HG02763 (cell line): ENCODE measurements around the gene ANKDD1B.

ENCODE experiments used
- ATAC-seq: cut with Tn5 transposase; IDR thresholded peaks from one replicate; pipeline ENCODE4 v1.9.1; 2021; ENCODE audit warnings: mild to moderate bottlenecking, moderate library complexity; ENCODE audit not compliant: unreplicated experiment

Gene ANKDD1B

DNA sequence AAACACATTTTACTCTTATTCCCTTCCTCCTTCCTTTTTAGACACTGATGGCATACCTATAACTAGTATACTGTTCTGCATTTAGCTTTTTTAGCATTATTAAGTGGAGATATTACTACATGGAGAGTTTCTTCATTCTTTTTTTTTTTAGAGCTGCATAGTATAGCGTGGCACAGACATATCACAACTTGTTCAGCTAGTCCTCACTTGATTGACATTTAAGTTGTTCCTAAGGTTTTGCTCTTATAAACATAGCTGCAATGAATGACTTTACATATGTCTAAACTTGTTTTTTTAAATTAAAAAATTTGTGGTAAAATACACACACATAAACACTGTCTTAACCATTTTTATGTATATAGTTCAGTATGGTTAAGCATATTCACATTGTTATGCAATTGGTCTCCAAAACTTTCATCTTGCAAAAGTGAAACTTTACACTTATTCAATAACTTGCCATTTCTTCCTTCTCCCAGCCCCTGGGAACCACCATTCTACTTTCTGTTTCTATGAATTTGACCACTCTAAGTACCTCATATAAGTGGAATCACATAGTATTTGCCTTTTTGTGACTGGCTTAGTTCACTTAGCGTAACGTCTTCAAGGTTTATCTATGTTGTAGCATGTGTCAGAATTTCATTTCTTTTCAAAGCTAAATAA is 48.7 kb downstream of the ANKDD1B start:
- ATAC-seq: no peak

DNA sequence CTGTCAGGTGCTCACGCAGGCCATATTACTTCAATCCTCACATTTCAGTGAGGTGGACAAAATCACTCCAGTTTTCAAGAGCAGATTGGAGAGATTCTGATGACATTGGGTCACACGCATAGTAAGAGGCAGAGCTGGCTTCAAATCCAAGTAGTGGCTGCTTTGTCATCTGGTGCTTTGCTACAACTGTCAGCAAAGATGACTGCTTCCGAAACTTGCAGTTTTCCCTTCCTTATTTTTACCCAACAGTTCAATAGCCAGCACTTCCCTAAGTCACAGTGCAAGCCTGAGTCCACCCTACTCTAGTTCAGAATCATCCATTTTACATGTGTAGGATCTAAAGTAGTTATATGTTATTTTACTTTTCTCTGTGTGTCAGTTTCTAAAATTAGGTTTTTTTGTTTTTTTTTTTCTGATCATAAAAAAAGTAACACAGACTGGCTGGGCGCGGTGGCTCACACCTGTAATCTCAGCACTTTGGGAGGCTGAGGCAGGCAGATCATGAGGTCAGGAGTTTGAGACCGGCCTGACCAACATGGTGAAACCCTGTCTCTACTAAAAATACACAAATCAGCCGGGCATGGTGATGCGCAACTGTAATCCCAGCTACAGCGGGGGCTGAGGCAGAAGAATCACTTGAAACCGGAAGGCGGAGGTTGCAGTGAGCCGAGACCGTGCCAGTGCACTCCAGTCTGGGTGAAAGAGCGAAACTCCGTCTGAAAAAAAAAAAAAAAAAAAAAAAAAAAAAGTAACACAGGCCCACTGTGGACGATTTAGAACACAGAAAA is 49.6 kb downstream of the ANKDD1B start:
- ATAC-seq: no peak

DNA sequence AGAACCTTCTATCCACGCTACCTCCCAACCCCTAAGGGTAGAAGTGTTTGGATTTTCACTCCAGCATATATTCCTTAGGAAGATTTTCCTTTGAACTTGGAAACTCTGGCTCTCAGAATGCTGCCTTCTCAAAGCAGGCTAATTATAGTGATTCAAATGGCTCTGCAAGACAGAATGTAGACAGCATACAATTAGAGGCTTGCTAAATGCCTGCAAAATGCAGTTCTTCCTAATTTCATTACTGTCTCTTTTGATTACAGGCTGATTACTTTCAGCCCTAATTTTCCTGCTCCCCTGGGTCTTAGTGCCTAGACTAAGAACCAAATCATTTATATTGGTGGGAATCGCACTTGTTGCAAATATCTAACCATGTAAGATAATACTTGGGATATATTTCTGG is 50.8 kb downstream of the ANKDD1B start:
- no peak for ATAC-seq

DNA sequence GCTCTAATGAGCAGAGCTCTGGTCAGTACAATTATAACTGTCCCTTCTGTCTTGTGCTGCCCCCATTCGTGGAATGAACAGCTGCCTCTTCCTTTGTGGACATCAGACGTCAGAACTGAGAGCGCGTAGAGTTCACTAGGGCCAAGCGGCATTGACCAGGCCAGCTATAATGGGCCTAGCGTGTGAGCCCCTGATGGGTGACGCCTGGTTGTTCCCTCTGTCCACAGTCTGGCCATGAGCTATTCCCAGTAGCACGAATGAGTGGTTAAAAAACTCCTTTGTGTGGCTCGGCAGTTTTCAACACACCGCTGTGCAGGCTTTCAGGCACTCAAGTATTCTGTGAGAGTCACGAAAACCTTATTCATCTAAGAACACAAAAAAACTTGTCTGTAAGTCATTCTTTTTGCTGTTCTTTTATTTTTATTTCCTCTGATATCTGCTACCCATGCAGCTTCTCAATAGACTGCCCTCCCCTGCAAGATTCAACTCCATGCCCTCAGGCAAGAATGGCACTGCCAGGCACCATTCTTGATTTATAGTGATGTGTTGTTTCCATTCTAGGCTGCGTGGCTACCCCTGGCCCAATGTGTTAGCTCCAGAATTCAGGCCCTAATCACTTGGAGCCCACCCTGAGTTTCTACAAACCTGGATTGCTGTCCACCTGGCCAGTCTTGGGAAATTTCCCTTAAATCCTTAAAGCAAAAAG is 52.5 kb downstream of the ANKDD1B start:
- no peak for ATAC-seq

GRCh38 chr5:75664979-75665378 is 53.7 kb downstream of the ANKDD1B start:
- ATAC-seq: no peak

- ATAC-seq: no peak
Measured at GRCh38 chr5:75666801-75667200, 55.5 kb downstream of the ANKDD1B start.

GRCh38 chr5:75667586-75667985 is 56.3 kb downstream of the ANKDD1B start:
- no peak for ATAC-seq

DNA sequence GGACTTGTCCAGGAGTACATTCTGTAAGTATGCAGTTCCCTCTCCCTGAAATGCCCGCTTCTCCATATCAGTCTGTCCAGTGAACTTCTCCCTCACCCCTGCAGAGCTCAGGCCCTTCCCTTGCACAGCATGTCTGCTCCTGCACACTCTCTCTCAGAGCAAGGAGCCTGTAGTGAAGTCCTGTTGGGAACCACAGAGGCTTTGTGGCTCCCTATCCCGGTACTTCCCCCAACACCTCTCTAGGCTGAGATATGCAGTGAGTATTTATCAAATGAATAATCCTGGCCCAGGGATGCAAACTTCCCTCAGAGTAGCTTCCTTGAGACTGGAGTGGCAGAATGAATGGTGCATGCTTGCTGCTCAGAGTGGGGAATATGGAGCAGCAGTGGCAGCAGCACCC is 57.2 kb downstream of the ANKDD1B start:
- peak; percentile 3 for ATAC-seq

- ATAC-seq: peak; percentile 91
Measured at GRCh38 chr5:75668977-75669689, 57.9 kb downstream of the ANKDD1B start.

DNA sequence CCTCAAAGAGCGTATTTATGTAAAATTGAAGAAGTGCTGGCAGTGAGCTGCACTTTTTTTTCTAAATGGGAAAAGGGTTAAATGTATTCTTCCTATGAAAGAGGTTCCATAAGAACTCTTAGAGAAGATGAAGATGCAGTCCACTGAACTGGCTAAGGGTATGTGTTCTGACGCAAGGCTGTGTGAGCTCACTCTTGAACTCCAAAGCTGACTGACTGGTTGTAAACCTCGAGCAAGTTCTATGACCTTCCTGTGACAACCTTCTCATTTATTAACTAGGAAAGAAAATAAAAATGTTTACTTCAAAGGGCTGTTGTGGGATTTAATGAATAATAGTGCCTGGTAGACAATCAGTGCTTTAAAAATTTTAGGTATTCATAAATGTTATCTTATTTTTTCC is 59.3 kb downstream of the ANKDD1B start:
- no peak for ATAC-seq

DNA sequence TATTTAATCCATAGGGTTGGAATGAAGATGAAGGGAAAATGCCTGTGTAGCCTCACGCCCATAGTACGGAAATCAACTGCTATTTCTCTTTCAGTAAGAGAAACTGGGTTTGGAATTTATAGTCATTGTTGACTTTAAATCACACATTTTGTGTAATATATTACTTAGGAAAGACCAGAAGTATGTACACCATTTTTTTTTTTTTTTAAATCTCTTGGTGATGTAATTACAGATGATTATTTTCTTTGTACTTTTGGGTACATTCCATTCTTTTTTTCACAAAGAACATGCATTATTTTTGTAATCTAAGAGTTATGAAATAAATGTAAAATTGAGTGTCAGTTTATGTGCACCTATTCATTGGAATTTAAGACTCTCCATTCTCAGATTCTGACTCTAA is 60.3 kb downstream of the ANKDD1B start:
- no peak for ATAC-seq

DNA sequence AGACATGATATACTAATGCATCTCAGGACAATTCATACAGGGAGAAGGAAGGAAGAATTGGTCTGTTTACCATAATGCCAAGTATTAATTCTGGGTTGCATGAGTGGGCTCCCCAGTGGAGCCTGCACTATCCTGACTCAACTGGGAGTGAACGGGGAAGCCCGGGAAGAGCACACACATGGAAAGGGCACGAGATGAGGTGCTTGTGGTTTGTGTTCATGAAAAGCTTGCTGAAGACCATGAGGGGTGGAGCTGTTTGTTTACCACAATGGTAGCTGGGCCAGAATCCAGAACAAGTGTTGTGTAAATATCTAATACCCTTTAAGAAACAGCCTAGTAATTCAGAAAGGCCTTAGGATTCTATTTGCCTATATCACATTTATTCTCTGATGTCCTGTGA is 61.4 kb downstream of the ANKDD1B start:
- ATAC-seq: no peak

DNA sequence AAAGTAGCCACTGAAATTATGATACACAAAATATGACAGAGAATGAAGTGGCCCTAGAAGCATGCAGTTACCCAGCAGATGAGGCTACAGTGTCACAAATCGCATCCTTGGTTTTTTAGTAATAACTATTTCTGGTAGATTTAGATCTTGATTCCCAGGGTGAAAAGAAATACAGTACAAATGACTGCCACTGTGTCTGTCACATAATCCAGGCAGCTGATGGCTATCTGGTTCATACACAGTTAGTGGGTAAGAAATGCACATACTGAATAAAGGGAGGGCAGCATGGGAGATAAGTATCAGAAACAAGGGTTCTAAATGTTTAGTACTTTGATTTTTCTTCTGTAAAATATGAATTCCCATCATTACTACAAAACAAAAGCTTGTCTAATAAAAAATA is 64.5 kb downstream of the ANKDD1B start:
- no peak for ATAC-seq

- no peak for ATAC-seq
Measured at GRCh38 chr5:75677607-75678006, 66.4 kb downstream of the ANKDD1B start.

DNA sequence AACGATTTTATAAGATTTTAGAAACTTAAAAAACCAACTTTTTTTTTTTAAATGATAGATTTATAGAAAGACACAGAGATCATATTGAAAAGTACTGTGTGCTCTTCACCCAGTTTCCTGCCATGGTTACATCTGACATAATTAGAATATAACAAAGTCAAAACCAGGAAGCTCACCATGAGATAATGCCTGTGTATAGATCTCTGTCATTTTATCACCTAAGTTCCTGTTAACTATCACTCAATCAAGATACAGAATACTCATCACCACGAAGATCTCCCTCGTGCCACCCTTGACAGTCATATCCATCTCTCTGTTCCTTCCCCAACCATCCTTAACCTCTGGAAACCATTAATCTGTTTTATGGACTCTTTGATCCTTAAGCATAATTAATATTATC is 66.9 kb downstream of the ANKDD1B start:
- ATAC-seq: no peak

- no peak for ATAC-seq
Measured at GRCh38 chr5:75681125-75681830, 70.0 kb downstream of the ANKDD1B start.

- no peak for ATAC-seq
Measured at GRCh38 chr5:75685141-75685540, 73.9 kb downstream of the ANKDD1B start.

- ATAC-seq: no peak
Measured at GRCh38 chr5:75686480-75686879, 75.2 kb downstream of the ANKDD1B start.

DNA sequence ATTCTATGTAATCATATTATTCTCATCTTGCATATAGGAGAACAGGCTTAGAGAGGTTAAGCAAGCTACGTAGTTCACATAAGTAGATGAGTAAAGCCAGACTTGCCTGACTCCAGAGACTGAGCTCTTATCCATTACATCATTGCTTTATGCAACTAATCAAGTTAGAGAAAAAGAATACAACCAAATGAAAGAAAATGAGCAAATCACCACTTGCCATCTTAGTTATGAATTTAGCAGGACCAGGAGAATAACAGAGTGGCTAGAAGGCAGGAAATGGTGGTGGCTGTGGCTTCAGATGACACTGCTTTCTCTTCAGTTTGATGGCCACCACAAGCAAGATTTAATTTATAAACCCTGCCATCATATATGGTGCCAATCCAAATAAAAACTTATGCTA is 79.4 kb downstream of the ANKDD1B start:
- ATAC-seq: no peak

GRCh38 chr5:75694781-75695180 is 83.5 kb downstream of the ANKDD1B start:
- ATAC-seq: no peak
